Measurements from ENCODE around the gene DRD3.

GRCh38 chr3:114221881-114222264 lies 43.0 kb upstream of the DRD3 start:
- TF ChIP-seq CTCF (IDR thresholded peaks at IDR 0.05) (no peak), POLR2A (IDR thresholded peaks at IDR 0.05) (no peak)

Measured in body of pancreas (tissue), 4 donors.